Endodermal cell (in vitro differentiated cells): ENCODE measurements around the gene CNTNAP5. TPM values are rescaled to one million over a fixed set of nuclear protein-coding genes. Genes with fewer than 3 reads are reported as not detected.

Source experiments
- DNase-seq: peaks from one replicate; pipeline ENCODE4 v3.0.0-alpha.2; 2017
- H3K27ac ChIP-seq: 2 replicates; pipeline ENCODE4 v1.5.1; 2013; ENCODE audit warnings: mild to moderate bottlenecking, low read depth, low read length, moderate library complexity
- H3K27me3 ChIP-seq: 2 replicates; pipeline ENCODE4 v1.6.1; 2013; ENCODE audit warnings: mild to moderate bottlenecking, low read length, moderate library complexity; ENCODE audit not compliant: insufficient read depth, control insufficient read depth, poor library complexity, severe bottlenecking
- H3K36me3 ChIP-seq: 2 replicates; pipeline ENCODE4 v1.7.0; 2013; ENCODE audit warnings: mild to moderate bottlenecking, low read length, moderate library complexity; ENCODE audit not compliant: control insufficient read depth, insufficient read depth
- H3K4me1 ChIP-seq: one replicate; pipeline ENCODE4 v1.7.0; 2013; ENCODE audit warnings: low read length; ENCODE audit not compliant: control insufficient read depth, insufficient read depth
- H3K4me3 ChIP-seq: 2 replicates; pipeline ENCODE4 v1.5.1; 2013; ENCODE audit warnings: mild to moderate bottlenecking, low read length, moderate library complexity
- H3K9ac ChIP-seq: 2 replicates; pipeline ENCODE4 v1.6.1; 2013; ENCODE audit warnings: mild to moderate bottlenecking, low read length, moderate library complexity; ENCODE audit not compliant: poor library complexity, severe bottlenecking; ENCODE audit errors: extremely low read depth
- H3K9me3 ChIP-seq: 2 replicates; pipeline ENCODE4 v1.6.1; 2013; ENCODE audit warnings: mild to moderate bottlenecking, low read length, moderate library complexity; ENCODE audit not compliant: control insufficient read depth
- H3K27ac Mint-ChIP-seq: 2 replicates; pipeline ENCODE4 v1.8.0; 2020; ENCODE audit warnings: mixed read lengths
- H3K27me3 Mint-ChIP-seq: 2 replicates; pipeline ENCODE4 v1.8.0; 2021; ENCODE audit warnings: mild to moderate bottlenecking, mixed read lengths; ENCODE audit not compliant: insufficient read depth
- H3K36me3 Mint-ChIP-seq: 2 replicates; pipeline ENCODE4 v1.8.0; 2020; ENCODE audit warnings: low read depth, mixed read lengths
- H3K4me1 Mint-ChIP-seq: 2 replicates; pipeline ENCODE4 v1.8.0; 2020; ENCODE audit warnings: mixed read lengths
- H3K4me3 Mint-ChIP-seq: 2 replicates; pipeline ENCODE4 v1.8.0; 2020; ENCODE audit warnings: mild to moderate bottlenecking, moderate library complexity, mixed read lengths
- H3K9me3 Mint-ChIP-seq: 2 replicates; pipeline ENCODE4 v1.8.0; 2020; ENCODE audit warnings: mild to moderate bottlenecking, mixed read lengths
- WGBS, 2 experiments: methylation state at CpG; one replicate each; pipeline versions ENCODE4 v1.1.5 to v1.1.7; 2013; ENCODE audit warnings: missing lambda C conversion rate in 2 of 2, mixed read lengths in 1 of 2; ENCODE audit not compliant: insufficient coverage in 1 of 2, insufficient read length in 1 of 2; 5-methylcytosine and 5-hydroxymethylcytosine counted together
- total RNA-seq, 2 donors: library from RNA; stranded (reverse); fragmentation: NEBNext Ultra II Directional in 1 of 2; extraction: Animal tissue kit (Norgen Biotek cat#: 25700) in 1 of 2; gene quantifications; 2 replicates in 1 of 2; 3 replicates in 1 of 2; pipeline ENCODE4 v1.2.1, GENCODE V29; 2021
- TF ChIP-seq, protein P1 (sequence below): fragments of 200-600 bp; sonication (generic); conservative IDR thresholded peaks from 2 replicates; pipeline ENCODE4 v1.5.0; 2021; ENCODE audit warnings: antibody characterized with exemption, mild to moderate bottlenecking

The CNTNAP5 gene
- total RNA-seq, 2 donors from 2014 or later: 0.70 to 4.4 TPM

- Histone ChIP-seq H3K9me3 (no peaks in the 10 kb centered on the region), H3K27me3 (no peaks in the 10 kb centered on the region), H3K4me3 (no peak overlapping the region), H3K4me1 (peaks cover 3% of the 10 kb centered on the region), H3K9ac (no peak overlapping the region), H3K36me3 (no peaks in the 10 kb centered on the region), H3K27ac (no peak overlapping the region)
- no peaks in the 10 kb centered on the region for H3K27me3 Mint-ChIP-seq
- H3K27ac Mint-ChIP-seq: no peak overlapping the region
- peaks cover 13% of the 10 kb centered on the region for H3K4me1 Mint-ChIP-seq
- no peak for DNase-seq
- TF ChIP-seq, protein P1, sequence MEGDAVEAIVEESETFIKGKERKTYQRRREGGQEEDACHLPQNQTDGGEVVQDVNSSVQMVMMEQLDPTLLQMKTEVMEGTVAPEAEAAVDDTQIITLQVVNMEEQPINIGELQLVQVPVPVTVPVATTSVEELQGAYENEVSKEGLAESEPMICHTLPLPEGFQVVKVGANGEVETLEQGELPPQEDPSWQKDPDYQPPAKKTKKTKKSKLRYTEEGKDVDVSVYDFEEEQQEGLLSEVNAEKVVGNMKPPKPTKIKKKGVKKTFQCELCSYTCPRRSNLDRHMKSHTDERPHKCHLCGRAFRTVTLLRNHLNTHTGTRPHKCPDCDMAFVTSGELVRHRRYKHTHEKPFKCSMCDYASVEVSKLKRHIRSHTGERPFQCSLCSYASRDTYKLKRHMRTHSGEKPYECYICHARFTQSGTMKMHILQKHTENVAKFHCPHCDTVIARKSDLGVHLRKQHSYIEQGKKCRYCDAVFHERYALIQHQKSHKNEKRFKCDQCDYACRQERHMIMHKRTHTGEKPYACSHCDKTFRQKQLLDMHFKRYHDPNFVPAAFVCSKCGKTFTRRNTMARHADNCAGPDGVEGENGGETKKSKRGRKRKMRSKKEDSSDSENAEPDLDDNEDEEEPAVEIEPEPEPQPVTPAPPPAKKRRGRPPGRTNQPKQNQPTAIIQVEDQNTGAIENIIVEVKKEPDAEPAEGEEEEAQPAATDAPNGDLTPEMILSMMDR: no peak
- H3K4me3 Mint-ChIP-seq: no peak overlapping the region
- no peaks in the 10 kb centered on the region for H3K9me3 Mint-ChIP-seq
- H3K36me3 Mint-ChIP-seq: no peaks in the 10 kb centered on the region
- WGBS, 2 experiments: 65 to 100% methylated on average over 1 to 5 of the region's 5 CpGs
Measured at GRCh38 chr2:124704071-124704925, 679.2 kb downstream of the CNTNAP5 start.

DNA sequence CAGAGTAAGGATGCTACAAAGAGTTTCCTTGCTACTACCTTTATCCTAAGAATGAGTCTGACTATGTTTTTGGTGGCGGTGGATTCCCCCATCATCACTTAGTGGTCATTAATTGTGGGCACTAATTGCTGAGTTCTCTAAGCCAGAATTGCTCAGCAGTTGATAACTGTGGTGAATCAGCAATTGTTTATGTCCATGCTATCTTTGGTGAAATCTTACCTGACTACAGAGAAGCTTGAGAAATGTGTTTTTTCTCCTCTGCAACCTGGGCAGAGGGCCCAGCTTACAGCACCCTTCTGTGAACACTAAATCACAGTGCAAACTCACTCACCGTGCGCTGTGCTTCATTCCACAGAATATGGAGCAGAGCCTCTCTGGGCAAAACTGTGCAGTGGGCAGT lies 683.6 kb downstream of the CNTNAP5 start:
- no peak for DNase-seq
- peaks cover 11% of the 10 kb centered on the region for H3K4me1 Mint-ChIP-seq
- H3K36me3 ChIP-seq: no peaks in the 10 kb centered on the region
- no peak overlapping the region for H3K4me3 ChIP-seq
- H3K27me3 Mint-ChIP-seq: no peaks in the 10 kb centered on the region
- no peak overlapping the region for H3K9ac ChIP-seq
- no peaks in the 10 kb centered on the region for H3K9me3 ChIP-seq
- H3K27ac Mint-ChIP-seq: no peak overlapping the region
- 93 to 100% methylated on average over 3 of the region's 3 CpGs for WGBS, 2 experiments
- H3K4me1 ChIP-seq: peaks cover 3% of the 10 kb centered on the region
- TF ChIP-seq, protein P1: no peak
- no peak overlapping the region for H3K4me3 Mint-ChIP-seq
- H3K36me3 Mint-ChIP-seq: no peaks in the 10 kb centered on the region
- no peaks in the 10 kb centered on the region for H3K9me3 Mint-ChIP-seq
- H3K27me3 ChIP-seq: no peaks in the 10 kb centered on the region
- no peak overlapping the region for H3K27ac ChIP-seq

- Histone ChIP-seq H3K4me3 (no peak overlapping the region), H3K4me1 (no peaks in the 10 kb centered on the region), H3K27me3 (no peaks in the 10 kb centered on the region), H3K27ac (no peak overlapping the region), H3K36me3 (no peaks in the 10 kb centered on the region), H3K9me3 (no peaks in the 10 kb centered on the region), H3K9ac (no peak overlapping the region)
- Mint-ChIP-seq H3K27ac (no peak overlapping the region), H3K9me3 (no peaks in the 10 kb centered on the region), H3K4me3 (no peak overlapping the region), H3K36me3 (no peaks in the 10 kb centered on the region), H3K4me1 (no peaks in the 10 kb centered on the region), H3K27me3 (no peaks in the 10 kb centered on the region)
- TF ChIP-seq, protein P1: no peak
- no peak for DNase-seq
- 81 to 100% methylated on average over 1 to 2 of the region's 2 CpGs for WGBS, 2 experiments
Measured at GRCh38 chr2:124713969-124714368, 688.9 kb downstream of the CNTNAP5 start.
